HuH-7 (cell line): ENCODE measurements around the gene PARP12.
A peak's percentile ranks its signal among the peaks of the same experiment; 100 is the strongest.

ENCODE experiments used
- DNase-seq: peaks from one replicate; pipeline ENCODE4 v3.0.0; 2011; ENCODE audit warnings: low spot score

The PARP12 gene

GRCh38 chr7:140059273-140060242 lies 3.2 kb downstream of the PARP12 start:
- no peak for DNase-seq

GRCh38 chr7:140058517-140058916 lies 4.2 kb downstream of the PARP12 start:
- no peak for DNase-seq

- DNase-seq: no peak
Observed at GRCh38 chr7:140057143-140057535, 5.6 kb downstream of the PARP12 start.

- no peak for DNase-seq
Observed at GRCh38 chr7:140056431-140057142, 6.2 kb downstream of the PARP12 start.

GRCh38 chr7:140055833-140056232 lies 6.9 kb downstream of the PARP12 start:
- no peak for DNase-seq

DNA sequence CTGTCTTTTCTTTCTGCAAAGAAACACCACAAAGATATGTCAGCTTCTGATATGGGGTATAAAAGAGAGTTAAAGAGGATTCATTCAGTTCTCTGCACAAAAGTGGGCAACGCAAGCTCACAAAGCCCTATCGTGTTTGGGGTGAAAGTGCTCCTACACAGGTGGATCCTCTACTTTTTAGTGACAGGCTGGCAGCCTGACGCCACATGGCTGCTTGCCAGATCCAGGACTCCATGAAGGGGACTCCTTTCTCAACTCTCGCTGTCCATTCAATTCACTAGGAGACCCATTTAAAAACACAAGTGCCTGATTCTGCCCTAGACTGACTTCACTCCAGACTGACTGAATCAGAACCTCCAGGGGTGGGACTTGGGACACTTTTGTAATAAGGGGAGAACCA lies 8.0 kb downstream of the PARP12 start:
- no peak for DNase-seq

DNA sequence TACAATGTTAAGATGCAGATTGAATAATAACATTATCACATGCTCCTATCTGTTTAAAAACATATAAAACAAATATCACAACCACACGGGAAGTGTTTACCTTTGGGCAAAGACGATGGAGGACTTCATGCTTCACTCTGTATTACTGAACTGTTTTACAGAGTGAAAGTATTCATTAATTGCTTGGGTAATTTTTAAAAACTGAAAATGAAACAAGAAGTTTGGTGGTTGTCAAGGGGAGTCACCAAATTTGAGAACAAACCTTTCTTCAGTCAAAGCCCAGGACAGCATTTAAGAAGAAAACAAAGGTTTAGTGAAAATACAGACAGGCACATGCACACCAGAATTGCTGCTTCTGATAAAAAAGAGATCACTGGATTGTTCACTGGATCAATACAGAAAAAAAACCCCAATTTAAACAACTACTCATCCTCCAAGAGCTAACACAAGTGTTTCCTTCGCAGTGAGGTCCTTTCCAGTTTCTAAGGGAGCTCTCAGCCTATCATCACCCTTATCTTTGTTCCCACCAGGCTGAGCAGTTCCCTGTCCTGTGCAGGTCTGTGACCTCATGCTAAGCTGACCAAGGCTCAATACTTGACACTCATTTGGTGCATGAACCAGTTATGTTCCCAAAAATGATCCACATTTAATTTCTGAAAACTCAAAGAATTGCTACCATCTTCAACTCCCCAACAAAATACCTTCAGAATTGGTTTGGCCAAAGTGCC lies 8.8 kb downstream of the PARP12 start:
- DNase-seq: no peak

DNA sequence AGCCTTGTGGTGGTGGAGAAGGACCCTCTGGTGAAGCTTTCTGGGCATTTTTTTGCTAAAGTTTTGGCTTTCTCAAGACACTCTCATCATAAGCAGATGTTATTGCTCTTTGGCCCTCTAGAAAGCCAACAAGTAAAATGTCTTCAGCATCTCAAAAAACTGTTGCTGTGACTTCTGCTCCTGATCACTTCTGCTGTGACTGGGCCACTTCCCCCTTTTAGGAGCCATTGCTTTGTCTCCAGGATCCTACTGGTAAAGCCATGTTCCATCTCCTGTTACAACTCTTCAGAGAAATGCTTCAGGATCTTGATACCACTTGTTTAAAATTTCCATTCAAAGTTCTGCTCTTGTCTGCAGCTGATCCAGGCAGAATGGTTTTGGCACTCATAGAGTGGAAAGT lies 10.9 kb downstream of the PARP12 start:
- DNase-seq: no peak

- DNase-seq: no peak
Observed at GRCh38 chr7:140050100-140050499, 12.7 kb downstream of the PARP12 start.

DNA sequence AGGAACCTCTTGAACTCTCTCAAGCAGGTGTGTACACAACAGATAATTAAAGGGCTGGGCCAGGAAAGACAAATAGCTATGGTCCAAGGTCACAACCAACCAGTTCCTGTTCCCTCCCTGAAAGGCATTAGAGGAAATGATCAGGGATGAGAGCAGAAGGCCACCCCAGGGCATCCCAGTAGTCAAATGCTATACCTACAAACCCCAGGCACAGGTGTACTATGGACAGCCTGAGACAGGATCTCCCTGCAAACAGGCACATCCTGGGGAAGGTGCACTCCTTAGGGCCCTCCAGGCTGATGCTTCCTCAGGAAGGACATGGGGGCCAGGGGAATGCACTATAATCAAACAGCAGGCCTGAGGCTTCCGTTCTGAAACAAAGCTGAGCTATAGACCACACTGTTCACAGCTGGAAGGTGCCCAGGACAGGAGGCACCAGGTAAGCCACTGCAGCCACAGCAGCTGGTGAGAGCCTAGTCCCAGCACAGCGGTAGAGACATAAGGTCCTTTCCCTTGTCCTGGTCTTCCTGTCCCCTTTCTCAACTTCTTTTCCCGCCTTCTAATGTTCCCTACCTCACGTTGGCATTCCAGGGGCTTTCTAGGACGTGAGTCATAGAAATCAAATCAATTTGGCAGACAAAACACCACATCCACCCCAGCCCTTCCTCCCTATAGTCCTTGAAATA lies 13.3 kb downstream of the PARP12 start:
- peak; percentile 76 for DNase-seq

- no peak for DNase-seq
Observed at GRCh38 chr7:140048989-140049338, 13.8 kb downstream of the PARP12 start.

DNA sequence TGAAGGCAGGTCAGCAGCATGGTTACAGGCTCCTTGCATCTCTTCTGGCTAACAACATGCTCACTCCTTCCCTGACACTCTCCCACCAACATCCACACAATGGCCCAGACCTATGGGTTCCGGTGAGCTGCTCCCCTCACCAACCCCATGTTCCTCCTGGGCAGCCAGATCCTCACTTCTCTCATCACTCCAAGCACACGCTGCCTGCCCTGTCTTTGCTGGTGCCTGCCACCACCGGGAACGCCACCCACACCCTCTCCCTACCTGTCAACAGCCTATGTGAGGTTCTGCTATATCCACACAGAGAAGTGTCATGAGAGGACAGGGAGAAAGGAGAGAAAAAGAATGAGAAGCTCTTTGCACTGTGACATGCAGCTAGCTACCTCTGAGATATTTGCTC lies 14.6 kb downstream of the PARP12 start:
- no peak for DNase-seq

GRCh38 chr7:140047197-140047596 lies 15.6 kb downstream of the PARP12 start:
- no peak for DNase-seq

- no peak for DNase-seq
Observed at GRCh38 chr7:140045697-140046096, 17.1 kb downstream of the PARP12 start.

GRCh38 chr7:140044251-140044650 lies 18.5 kb downstream of the PARP12 start:
- DNase-seq: no peak

- no peak for DNase-seq
Observed at GRCh38 chr7:140042386-140042670, 20.4 kb downstream of the PARP12 start.

DNA sequence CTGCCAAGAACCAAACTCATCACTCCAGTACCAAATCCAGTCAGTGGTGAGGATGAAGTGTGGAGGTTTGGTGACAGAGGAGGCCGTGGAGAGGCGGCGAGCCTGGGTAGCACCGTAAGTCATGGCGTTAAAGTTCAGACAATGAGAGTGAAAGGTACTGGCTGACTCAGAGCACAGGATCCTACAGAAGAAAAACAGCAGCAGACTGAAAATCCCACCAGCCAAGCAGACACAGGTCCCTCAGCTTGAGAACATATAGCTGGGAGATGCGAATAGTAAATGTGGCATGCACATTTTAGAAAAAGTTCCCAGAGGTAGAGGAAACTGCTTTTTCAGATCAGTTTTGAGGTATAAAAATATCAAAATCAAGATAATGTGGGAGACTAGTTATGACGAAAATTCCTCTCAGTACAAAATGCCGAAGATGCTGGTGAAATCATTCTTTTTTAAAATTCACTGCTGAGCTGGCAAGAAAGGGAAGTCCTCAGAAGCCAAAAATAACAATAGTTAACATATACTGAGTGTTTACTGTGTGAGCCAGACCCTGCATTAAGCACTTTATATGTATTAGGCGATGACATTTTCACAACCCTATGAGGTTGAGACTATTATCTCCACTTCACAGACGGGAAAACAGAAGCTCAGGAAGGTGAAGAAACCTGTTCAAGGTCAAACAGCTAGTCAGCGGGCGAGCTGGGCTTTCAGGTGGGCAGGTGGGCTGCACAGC lies 20.9 kb downstream of the PARP12 start:
- DNase-seq: no peak

DNA sequence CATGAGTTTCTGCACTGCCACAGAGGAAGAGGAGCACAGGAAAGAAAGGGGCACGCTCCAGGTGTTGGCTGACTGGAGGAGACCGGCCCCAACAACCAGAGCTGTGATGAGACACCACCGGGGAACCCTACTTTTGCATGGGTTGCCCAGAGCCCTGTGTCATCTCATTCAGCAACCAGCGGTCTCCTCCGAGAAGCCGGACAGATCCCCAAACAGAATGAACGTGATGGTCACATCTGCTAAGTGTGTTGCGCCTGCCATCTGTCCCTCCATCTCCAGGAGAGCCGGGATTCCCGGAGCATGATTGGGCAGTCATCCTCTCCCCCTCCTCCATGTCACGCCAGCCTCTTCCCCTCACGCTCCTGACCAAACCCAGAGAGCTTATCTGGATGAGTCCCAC lies 22.9 kb downstream of the PARP12 start:
- DNase-seq: no peak

DNA sequence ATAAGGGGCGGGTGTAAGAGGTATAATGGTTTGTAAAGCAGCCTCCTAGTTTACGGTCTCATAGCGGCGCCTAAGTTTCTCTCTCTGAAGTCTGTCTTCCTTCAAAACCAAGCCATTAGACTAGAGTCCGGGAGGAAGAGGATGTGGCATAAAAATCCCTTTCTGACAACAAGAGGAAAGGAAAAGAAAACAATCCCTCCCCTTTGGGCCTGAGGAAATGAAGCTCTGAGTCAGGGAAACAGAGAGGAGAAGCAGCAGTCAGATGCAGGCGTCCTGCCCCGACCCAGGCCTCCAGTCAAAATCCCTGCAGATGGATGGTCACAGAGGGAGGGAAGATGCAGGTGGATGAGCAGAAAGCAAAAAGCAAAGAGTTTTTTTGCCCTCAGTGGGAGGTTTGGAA lies 23.7 kb downstream of the PARP12 start:
- no peak for DNase-seq

GRCh38 chr7:140036224-140036962 lies 26.4 kb downstream of the PARP12 start:
- DNase-seq: no peak
